GM23338 (cell line): ENCODE results near the gene TTC39A. TPM values are rescaled to one million over a fixed set of nuclear protein-coding genes. Genes with fewer than 3 reads are reported as not detected.

Experiments
- ATAC-seq: fragments of 200-7000 bp; cut with Tn5 transposase; 3 replicates; pipeline ENCODE4 v1.9.1; 2020
- DNase-seq: peaks from one replicate; pipeline ENCODE4 v3.0.0-alpha.2; 2015; ENCODE audit warnings: low spot score
- H2AFZ ChIP-seq: fragments of 200-600 bp; sonication (generic); 2 replicates; pipeline ENCODE4 v1.8.0; 2016; ENCODE audit warnings: antibody characterized with exemption, mild to moderate bottlenecking, moderate library complexity
- H3F3A ChIP-seq: fragments of 200-600 bp; sonication (generic); replicated peaks from 2 replicates; pipeline ENCODE4 v1.8.0; 2017; ENCODE audit warnings: antibody characterized with exemption, mixed run types, low read depth
- H3K27ac ChIP-seq: fragments of 200-600 bp; sonication (generic); 2 replicates; pipeline ENCODE4 v1.6.1; 2016; ENCODE audit warnings: low read depth
- H3K27me3 ChIP-seq: fragments of 200-600 bp; sonication (generic); 2 replicates; pipeline ENCODE4 v1.8.0; 2016; ENCODE audit warnings: mild to moderate bottlenecking, mixed run types, moderate library complexity; ENCODE audit not compliant: insufficient read depth
- H3K36me3 ChIP-seq: fragments of 200-600 bp; sonication (generic); 2 replicates; pipeline ENCODE4 v1.8.0; 2016; ENCODE audit warnings: mild to moderate bottlenecking; ENCODE audit not compliant: insufficient read depth
- H3K4me1 ChIP-seq: fragments of 200-600 bp; sonication (generic); 2 replicates; pipeline ENCODE4 v1.8.0; 2016; ENCODE audit warnings: mild to moderate bottlenecking, moderate library complexity; ENCODE audit not compliant: insufficient read depth
- H3K4me2 ChIP-seq: fragments of 200-600 bp; sonication (generic); 2 replicates; pipeline ENCODE4 v1.7.1; 2017; ENCODE audit warnings: mixed run types
- H3K4me3 ChIP-seq: fragments of 200-600 bp; sonication (generic); 2 replicates; pipeline ENCODE4 v1.6.1; 2016; ENCODE audit warnings: mixed run types
- H3K79me2 ChIP-seq: fragments of 200-600 bp; sonication (generic); replicated peaks from 2 replicates; pipeline ENCODE4 v1.8.0; 2017; ENCODE audit warnings: mild to moderate bottlenecking; ENCODE audit not compliant: insufficient read depth
- H3K9me2 ChIP-seq: fragments of 200-600 bp; sonication (generic); 2 replicates; pipeline ENCODE4 v1.8.0; 2017; ENCODE audit not compliant: insufficient read depth
- H4K20me1 ChIP-seq: fragments of 200-600 bp; sonication (generic); replicated peaks from 2 replicates; pipeline ENCODE4 v1.8.0; 2017; ENCODE audit warnings: mild to moderate bottlenecking; ENCODE audit not compliant: insufficient read depth
- H3K27ac Mint-ChIP-seq: 2 replicates; pipeline ENCODE4 v1.8.0; 2020; ENCODE audit warnings: inconsistent platforms, mild to moderate bottlenecking, moderate library complexity, mixed read lengths
- H3K27me3 Mint-ChIP-seq: 3 replicates; pipeline ENCODE4 v1.8.0; 2022; ENCODE audit warnings: low read depth, mild to moderate bottlenecking, moderate library complexity, mixed read lengths, inconsistent platforms; ENCODE audit not compliant: insufficient read depth, poor library complexity
- H3K36me3 Mint-ChIP-seq: 3 replicates; pipeline ENCODE4 v1.8.0; 2021; ENCODE audit warnings: low read depth, mild to moderate bottlenecking, inconsistent platforms, moderate library complexity, mixed read lengths
- H3K4me1 Mint-ChIP-seq: 3 replicates; pipeline ENCODE4 v1.8.0; 2020; ENCODE audit warnings: mild to moderate bottlenecking, inconsistent platforms, mixed read lengths
- H3K4me3 Mint-ChIP-seq: 3 replicates; pipeline ENCODE4 v1.8.0; 2021; ENCODE audit warnings: moderate library complexity, mild to moderate bottlenecking, inconsistent platforms, mixed read lengths
- H3K9me3 Mint-ChIP-seq: 3 replicates; pipeline ENCODE4 v1.8.0; 2020; ENCODE audit warnings: moderate library complexity, mild to moderate bottlenecking, inconsistent platforms, mixed read lengths
- CREB1 ChIP-seq: fragments of 250-450 bp; sonication (Bioruptor Pico); IDR thresholded peaks from 2 replicates; pipeline ENCODE4 v1.5.0; 2020; ENCODE audit warnings: low read depth, mild to moderate bottlenecking, moderate library complexity
- CTCF ChIP-seq, 2 experiments: fragments of 200-600 bp in 1 of 2; sonication (generic) in 1 of 2; conservative IDR thresholded peaks; 2 replicates each; pipeline versions ENCODE4 v1.5.1 to v1.6.1; 2016 to 2017; ENCODE audit warnings: antibody characterized with exemption in 2 of 2, low read depth in 2 of 2, mild to moderate bottlenecking in 2 of 2, moderate library complexity in 1 of 2
- EZH2 ChIP-seq: fragments of 200-600 bp; sonication (generic); IDR thresholded peaks from one replicate; pipeline ENCODE4 v1.8.0; 2017; ENCODE audit warnings: antibody characterized with exemption, mild to moderate bottlenecking, low read depth; ENCODE audit not compliant: unreplicated experiment
- JUNB ChIP-seq: IDR thresholded peaks from one replicate; pipeline ENCODE4 v1.6.1; 2016; ENCODE audit warnings: antibody characterized with exemption; ENCODE audit not compliant: unreplicated experiment
- NANOG ChIP-seq: IDR thresholded peaks from 2 replicates; pipeline ENCODE4 v1.6.1; 2016; ENCODE audit warnings: antibody characterized with exemption, borderline replicate concordance
- POLR2AphosphoS5 ChIP-seq: IDR thresholded peaks from 2 replicates; pipeline ENCODE4 v1.6.1; 2016; ENCODE audit warnings: antibody characterized with exemption, low read depth
- REST ChIP-seq: IDR thresholded peaks from one replicate; pipeline ENCODE4 v1.6.1; 2018; ENCODE audit warnings: antibody characterized with exemption; ENCODE audit not compliant: unreplicated experiment
- ZNF114 ChIP-seq: fragments of 250-450 bp; sonication (Bioruptor Pico); IDR thresholded peaks from 2 replicates; pipeline ENCODE4 v1.5.0; 2020; ENCODE audit warnings: mild to moderate bottlenecking, moderate library complexity
- ZNF331 ChIP-seq: fragments of 250-450 bp; sonication (Bioruptor Pico); IDR thresholded peaks from 2 replicates; pipeline ENCODE4 v1.5.0; 2020; ENCODE audit warnings: low read depth, mild to moderate bottlenecking, moderate library complexity
- polyA plus RNA-seq: library from polyadenylated mRNA; unstranded; fragments of >200 nt; fragmentation: Nextera tagmentation; extraction: Ambion mirVana; gene quantifications from 2 replicates; pipeline ENCODE4 v1.2.1, GENCODE V29; 2016
- total RNA-seq: library from RNA; depleted of rRNA; stranded (reverse); fragments of >200 nt; shearing (Covaris generic); gene quantifications from 2 replicates; pipeline ENCODE4 v1.2.3, GENCODE V29; 2014
- TF ChIP-seq, protein P1 (sequence below): IDR thresholded peaks from 2 replicates; pipeline ENCODE4 v1.6.1; 2016; ENCODE audit warnings: antibody characterized with exemption
- TF ChIP-seq, protein P2 (sequence below): fragments of 250-450 bp; sonication (Bioruptor Pico); IDR thresholded peaks from 2 replicates; pipeline ENCODE4 v1.5.0; 2020; ENCODE audit warnings: mild to moderate bottlenecking, moderate library complexity

TTC39A gene
- total and polyA plus RNA-seq, 2 experiments from 2014 or later: 2.3 to 7.1 TPM

DNA sequence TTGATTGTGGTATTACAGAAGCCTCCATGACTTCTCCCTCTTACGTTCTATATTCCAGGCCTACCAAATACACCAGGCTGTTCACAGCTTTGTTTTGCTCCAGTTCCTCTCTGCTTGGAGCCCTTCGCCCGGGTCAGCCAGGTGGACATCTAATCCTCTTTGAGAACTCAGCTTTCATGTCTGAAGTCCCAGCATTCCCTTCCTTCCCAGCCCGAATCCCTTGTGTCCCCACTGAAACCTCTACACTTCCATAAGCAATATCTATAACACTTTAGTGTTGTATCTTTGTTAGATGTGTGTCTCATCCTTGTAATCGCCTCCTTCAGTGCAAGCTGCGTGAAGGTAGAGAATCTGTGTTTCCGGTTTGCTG lies 92.3 kb downstream of the TTC39A start (continued):
- TF ChIP-seq JUNB (no peak), ZNF114 (CRISPR knock-in tag) (no peak)
- TF ChIP-seq, protein P1, sequence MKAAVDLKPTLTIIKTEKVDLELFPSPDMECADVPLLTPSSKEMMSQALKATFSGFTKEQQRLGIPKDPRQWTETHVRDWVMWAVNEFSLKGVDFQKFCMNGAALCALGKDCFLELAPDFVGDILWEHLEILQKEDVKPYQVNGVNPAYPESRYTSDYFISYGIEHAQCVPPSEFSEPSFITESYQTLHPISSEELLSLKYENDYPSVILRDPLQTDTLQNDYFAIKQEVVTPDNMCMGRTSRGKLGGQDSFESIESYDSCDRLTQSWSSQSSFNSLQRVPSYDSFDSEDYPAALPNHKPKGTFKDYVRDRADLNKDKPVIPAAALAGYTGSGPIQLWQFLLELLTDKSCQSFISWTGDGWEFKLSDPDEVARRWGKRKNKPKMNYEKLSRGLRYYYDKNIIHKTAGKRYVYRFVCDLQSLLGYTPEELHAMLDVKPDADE: no peak

DNA sequence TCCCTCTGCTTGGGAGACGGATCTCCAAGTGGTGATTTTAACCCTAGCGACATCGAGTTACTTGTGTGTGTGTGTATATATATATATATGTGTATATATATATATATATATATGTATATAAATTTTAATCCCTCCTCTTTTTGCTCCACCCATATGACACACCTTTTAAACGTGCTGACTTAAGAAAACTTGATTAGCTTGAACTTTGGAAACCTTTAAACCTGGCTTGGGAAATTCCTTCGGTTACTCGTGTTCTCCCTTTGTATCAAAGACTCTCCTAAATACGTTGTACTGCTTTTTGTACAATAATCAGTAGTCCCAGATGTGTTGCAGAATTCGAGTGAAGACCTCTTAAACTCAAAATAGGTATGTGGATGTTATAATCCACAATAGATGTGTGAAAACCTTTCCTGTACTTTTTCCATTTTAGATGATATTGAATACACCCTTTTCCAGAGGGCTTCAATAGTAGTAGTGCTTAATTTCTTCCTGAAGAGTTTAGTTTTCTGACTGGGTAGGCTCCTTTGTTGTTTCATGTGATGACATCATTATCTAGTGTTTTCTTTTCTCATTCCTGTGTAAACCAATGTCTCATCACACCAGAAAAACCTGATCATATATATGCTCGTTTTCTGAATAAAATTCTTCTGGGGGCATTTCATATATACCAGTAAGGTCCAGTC lies 92.9 kb downstream of the TTC39A start:
- H3K4me1 Mint-ChIP-seq: peaks cover 26% of the 10 kb centered on the region
- no peaks in the 10 kb centered on the region for H3K9me2 ChIP-seq
- H3K36me3 ChIP-seq: no peaks in the 10 kb centered on the region
- no peaks in the 10 kb centered on the region for H3F3A ChIP-seq
- H3K4me2 ChIP-seq: peak overlapping the region; percentile 99
- DNase-seq (no peak), ATAC-seq (no peak)
- no peak overlapping the region for H2AFZ ChIP-seq
- peaks cover 8% of the 10 kb centered on the region for H3K27me3 Mint-ChIP-seq
- H3K36me3 Mint-ChIP-seq: no peaks in the 10 kb centered on the region
- peaks cover 60% of the 10 kb centered on the region for H3K79me2 ChIP-seq
- H3K27me3 ChIP-seq: peaks cover 15% of the 10 kb centered on the region; the same call in 1 of the 2 replicates
- H3K27ac Mint-ChIP-seq: no peak overlapping the region
- no peak overlapping the region for H3K4me3 Mint-ChIP-seq
- no peak overlapping the region for H3K27ac ChIP-seq
- peaks cover 34% of the 10 kb centered on the region for H3K4me1 ChIP-seq
- H3K9me3 Mint-ChIP-seq: no peaks in the 10 kb centered on the region
- H3K4me3 ChIP-seq: peak overlapping the region; percentile 96
- peaks cover 27% of the 10 kb centered on the region for H4K20me1 ChIP-seq
- no peak for TF ChIP-seq POLR2AphosphoS5
- TF ChIP-seq EZH2: no peak
- no peak for TF ChIP-seq ZNF331 (CRISPR knock-in tag)
- TF ChIP-seq NANOG: no peak
- TF ChIP-seq, protein P2, sequence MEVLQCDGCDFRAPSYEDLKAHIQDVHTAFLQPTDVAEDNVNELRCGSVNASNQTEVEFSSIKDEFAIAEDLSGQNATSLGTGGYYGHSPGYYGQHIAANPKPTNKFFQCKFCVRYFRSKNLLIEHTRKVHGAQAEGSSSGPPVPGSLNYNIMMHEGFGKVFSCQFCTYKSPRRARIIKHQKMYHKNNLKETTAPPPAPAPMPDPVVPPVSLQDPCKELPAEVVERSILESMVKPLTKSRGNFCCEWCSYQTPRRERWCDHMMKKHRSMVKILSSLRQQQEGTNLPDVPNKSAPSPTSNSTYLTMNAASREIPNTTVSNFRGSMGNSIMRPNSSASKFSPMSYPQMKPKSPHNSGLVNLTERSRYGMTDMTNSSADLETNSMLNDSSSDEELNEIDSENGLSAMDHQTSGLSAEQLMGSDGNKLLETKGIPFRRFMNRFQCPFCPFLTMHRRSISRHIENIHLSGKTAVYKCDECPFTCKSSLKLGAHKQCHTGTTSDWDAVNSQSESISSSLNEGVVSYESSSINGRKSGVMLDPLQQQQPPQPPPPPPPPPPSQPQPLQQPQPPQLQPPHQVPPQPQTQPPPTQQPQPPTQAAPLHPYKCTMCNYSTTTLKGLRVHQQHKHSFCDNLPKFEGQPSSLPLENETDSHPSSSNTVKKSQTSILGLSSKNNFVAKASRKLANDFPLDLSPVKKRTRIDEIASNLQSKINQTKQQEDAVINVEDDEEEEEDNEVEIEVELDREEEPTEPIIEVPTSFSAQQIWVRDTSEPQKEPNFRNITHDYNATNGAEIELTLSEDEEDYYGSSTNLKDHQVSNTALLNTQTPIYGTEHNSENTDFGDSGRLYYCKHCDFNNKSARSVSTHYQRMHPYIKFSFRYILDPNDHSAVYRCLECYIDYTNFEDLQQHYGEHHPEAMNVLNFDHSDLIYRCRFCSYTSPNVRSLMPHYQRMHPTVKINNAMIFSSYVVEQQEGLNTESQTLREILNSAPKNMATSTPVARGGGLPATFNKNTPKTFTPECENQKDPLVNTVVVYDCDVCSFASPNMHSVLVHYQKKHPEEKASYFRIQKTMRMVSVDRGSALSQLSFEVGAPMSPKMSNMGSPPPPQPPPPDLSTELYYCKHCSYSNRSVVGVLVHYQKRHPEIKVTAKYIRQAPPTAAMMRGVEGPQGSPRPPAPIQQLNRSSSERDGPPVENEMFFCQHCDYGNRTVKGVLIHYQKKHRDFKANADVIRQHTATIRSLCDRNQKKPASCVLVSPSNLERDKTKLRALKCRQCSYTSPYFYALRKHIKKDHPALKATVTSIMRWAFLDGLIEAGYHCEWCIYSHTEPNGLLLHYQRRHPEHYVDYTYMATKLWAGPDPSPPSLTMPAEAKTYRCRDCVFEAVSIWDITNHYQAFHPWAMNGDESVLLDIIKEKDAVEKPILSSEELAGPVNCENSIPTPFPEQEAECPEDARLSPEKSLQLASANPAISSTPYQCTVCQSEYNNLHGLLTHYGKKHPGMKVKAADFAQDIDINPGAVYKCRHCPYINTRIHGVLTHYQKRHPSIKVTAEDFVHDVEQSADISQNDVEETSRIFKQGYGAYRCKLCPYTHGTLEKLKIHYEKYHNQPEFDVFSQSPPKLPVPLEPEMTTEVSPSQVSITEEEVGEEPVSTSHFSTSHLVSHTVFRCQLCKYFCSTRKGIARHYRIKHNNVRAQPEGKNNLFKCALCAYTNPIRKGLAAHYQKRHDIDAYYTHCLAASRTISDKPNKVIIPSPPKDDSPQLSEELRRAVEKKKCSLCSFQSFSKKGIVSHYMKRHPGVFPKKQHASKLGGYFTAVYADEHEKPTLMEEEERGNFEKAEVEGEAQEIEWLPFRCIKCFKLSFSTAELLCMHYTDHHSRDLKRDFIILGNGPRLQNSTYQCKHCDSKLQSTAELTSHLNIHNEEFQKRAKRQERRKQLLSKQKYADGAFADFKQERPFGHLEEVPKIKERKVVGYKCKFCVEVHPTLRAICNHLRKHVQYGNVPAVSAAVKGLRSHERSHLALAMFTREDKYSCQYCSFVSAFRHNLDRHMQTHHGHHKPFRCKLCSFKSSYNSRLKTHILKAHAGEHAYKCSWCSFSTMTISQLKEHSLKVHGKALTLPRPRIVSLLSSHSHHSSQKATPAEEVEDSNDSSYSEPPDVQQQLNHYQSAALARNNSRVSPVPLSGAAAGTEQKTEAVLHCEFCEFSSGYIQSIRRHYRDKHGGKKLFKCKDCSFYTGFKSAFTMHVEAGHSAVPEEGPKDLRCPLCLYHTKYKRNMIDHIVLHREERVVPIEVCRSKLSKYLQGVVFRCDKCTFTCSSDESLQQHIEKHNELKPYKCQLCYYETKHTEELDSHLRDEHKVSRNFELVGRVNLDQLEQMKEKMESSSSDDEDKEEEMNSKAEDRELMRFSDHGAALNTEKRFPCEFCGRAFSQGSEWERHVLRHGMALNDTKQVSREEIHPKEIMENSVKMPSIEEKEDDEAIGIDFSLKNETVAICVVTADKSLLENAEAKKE (CRISPR knock-in tag): no peak
- TF ChIP-seq ZNF114 (CRISPR knock-in tag): no peak
- no peak for TF ChIP-seq CTCF (conservative IDR thresholded peaks at IDR 0.05; ENCODE audit: low read depth in 2 of 2)
- TF ChIP-seq JUNB: no peak
- no peak for TF ChIP-seq REST
- no peak for TF ChIP-seq CREB1 (CRISPR knock-in tag)
